WTC11 (cell line): ENCODE measurements around the gene ZNF256. TPM values are rescaled to one million over a fixed set of nuclear protein-coding genes. Genes with fewer than 3 reads are reported as not detected.
A peak's percentile ranks its signal among the peaks of the same experiment; 100 is the strongest.

ENCODE experiments used
- ATAC-seq: fragments of 200-7000 bp; cut with Tn5 transposase; 2 replicates; pipeline ENCODE4 v1.10.0; 2021; ENCODE audit warnings: mild to moderate bottlenecking, moderate library complexity
- CTCF ChIA-PET: fragments of 300-600 bp; sonication (Branson Sonifier 250); formaldehyde crosslinking; loops from one replicate; lab custom pipeline; 2021; ENCODE audit warnings: antibody characterized with exemption; lab: Charles Lee
- POLR2A ChIA-PET: fragments of 350-600 bp; sonication (Branson Sonifier 250); formaldehyde crosslinking; loops from one replicate; lab custom pipeline; 2021; ENCODE audit warnings: antibody characterized with exemption; lab: Charles Lee
- DNase-seq: peaks from one replicate; pipeline ENCODE4 v3.0.0; 2021; ENCODE audit warnings: low spot score
- H3K27ac Mint-ChIP-seq: 2 replicates; pipeline ENCODE4 v1.8.0; 2021; ENCODE audit warnings: mixed read lengths
- H3K27me3 Mint-ChIP-seq: 2 replicates; pipeline ENCODE4 v1.8.0; 2021; ENCODE audit warnings: low read depth, mild to moderate bottlenecking, moderate library complexity, mixed read lengths
- H3K36me3 Mint-ChIP-seq: 2 replicates; pipeline ENCODE4 v1.8.0; 2021; ENCODE audit warnings: mixed read lengths
- H3K4me1 Mint-ChIP-seq: 2 replicates; pipeline ENCODE4 v1.8.0; 2022; ENCODE audit warnings: mixed read lengths
- H3K4me3 Mint-ChIP-seq: 2 replicates; pipeline ENCODE4 v1.8.0; 2021; ENCODE audit warnings: mild to moderate bottlenecking, moderate library complexity, mixed read lengths
- H3K9me3 Mint-ChIP-seq: 2 replicates; pipeline ENCODE4 v1.8.0; 2021; ENCODE audit warnings: mixed read lengths
- CREB1 ChIP-seq: sonication (generic); formaldehyde crosslinking; IDR thresholded peaks from 2 replicates; pipeline ENCODE4 v1.8.0; 2023; ENCODE audit warnings: mild to moderate bottlenecking, missing genetic modification reagents
- FOXJ3 ChIP-seq: sonication (generic); formaldehyde crosslinking; IDR thresholded peaks from 2 replicates; pipeline ENCODE4 v1.9.0; 2021; ENCODE audit warnings: missing genetic modification reagents, mild to moderate bottlenecking, borderline replicate concordance
- FOXP1 ChIP-seq: sonication (generic); formaldehyde crosslinking; IDR thresholded peaks from 2 replicates; pipeline ENCODE4 v1.8.0; 2022; ENCODE audit warnings: missing genetic modification reagents, mild to moderate bottlenecking, moderate library complexity, borderline replicate concordance
- GRHL2 ChIP-seq: fragments of 250-450 bp; sonication (Bioruptor Pico); IDR thresholded peaks from 2 replicates; pipeline ENCODE4 v1.8.0; 2022; ENCODE audit warnings: mild to moderate bottlenecking, moderate library complexity; ENCODE audit not compliant: insufficient replicate concordance, severe bottlenecking
- GTF2I ChIP-seq: fragments of 250-450 bp; sonication (Bioruptor Pico); conservative IDR thresholded peaks from 2 replicates; pipeline ENCODE4 v1.4.0; 2021; ENCODE audit warnings: mild to moderate bottlenecking
- JAZF1 ChIP-seq: fragments of 250-450 bp; sonication (Bioruptor Pico); IDR thresholded peaks from 2 replicates; pipeline ENCODE4 v1.9.0; 2021; ENCODE audit warnings: moderate library complexity, mild to moderate bottlenecking, inconsistent platforms
- KAT7 ChIP-seq: sonication (generic); formaldehyde crosslinking; IDR thresholded peaks from 2 replicates; pipeline ENCODE4 v1.8.1; 2023; ENCODE audit warnings: missing genetic modification reagents, mild to moderate bottlenecking, borderline replicate concordance
- NFATC4 ChIP-seq: fragments of 250-450 bp; sonication (Bioruptor Pico); IDR thresholded peaks from 2 replicates; pipeline ENCODE4 v1.9.0; 2021; ENCODE audit warnings: mild to moderate bottlenecking
- NFE2L1 ChIP-seq: sonication (generic); formaldehyde crosslinking; IDR thresholded peaks from 2 replicates; pipeline ENCODE4 v1.8.1; 2023; ENCODE audit warnings: missing genetic modification reagents
- OVOL2 ChIP-seq: fragments of 250-450 bp; sonication (Bioruptor Pico); IDR thresholded peaks from 2 replicates; pipeline ENCODE4 v1.9.0; 2021; ENCODE audit warnings: mild to moderate bottlenecking, borderline replicate concordance
- SMAD3 ChIP-seq: sonication (generic); formaldehyde crosslinking; IDR thresholded peaks from 2 replicates; pipeline ENCODE4 v1.8.0; 2022; ENCODE audit warnings: missing genetic modification reagents, mild to moderate bottlenecking, borderline replicate concordance
- SMAD4 ChIP-seq: sonication (generic); formaldehyde crosslinking; IDR thresholded peaks from 2 replicates; pipeline ENCODE4 v1.8.0; 2022; ENCODE audit warnings: mild to moderate bottlenecking, missing genetic modification reagents
- TCF7 ChIP-seq: sonication (generic); formaldehyde crosslinking; IDR thresholded peaks from 2 replicates; pipeline ENCODE4 v1.8.0; 2022; ENCODE audit warnings: mild to moderate bottlenecking, low read depth, missing genetic modification reagents, moderate library complexity
- TEAD1 ChIP-seq: sonication (generic); formaldehyde crosslinking; IDR thresholded peaks from 2 replicates; pipeline ENCODE4 v1.8.0; 2022; ENCODE audit warnings: mild to moderate bottlenecking, missing genetic modification reagents
- TEAD4 ChIP-seq: sonication (generic); formaldehyde crosslinking; IDR thresholded peaks from 2 replicates; pipeline ENCODE4 v1.8.0; 2022; ENCODE audit warnings: mild to moderate bottlenecking, missing genetic modification reagents
- TP53 ChIP-seq: sonication (generic); formaldehyde crosslinking; IDR thresholded peaks from 2 replicates; pipeline ENCODE4 v1.8.1; 2023; ENCODE audit warnings: mild to moderate bottlenecking, missing genetic modification reagents
- ZNF232 ChIP-seq: sonication (generic); formaldehyde crosslinking; IDR thresholded peaks from 2 replicates; pipeline ENCODE4 v1.8.0; 2022; ENCODE audit warnings: mild to moderate bottlenecking, missing genetic modification reagents
- ZNF263 ChIP-seq: sonication (generic); formaldehyde crosslinking; IDR thresholded peaks from 2 replicates; pipeline ENCODE4 v1.8.1; 2022; ENCODE audit warnings: low read depth, mild to moderate bottlenecking, moderate library complexity, missing genetic modification reagents
- ZNF317 ChIP-seq: sonication (generic); formaldehyde crosslinking; IDR thresholded peaks from 2 replicates; pipeline ENCODE4 v1.8.1; 2023; ENCODE audit warnings: low read depth, mild to moderate bottlenecking, moderate library complexity, missing genetic modification reagents, borderline replicate concordance
- ZNF416 ChIP-seq: fragments of 250-450 bp; sonication (Bioruptor Pico); IDR thresholded peaks from 2 replicates; pipeline ENCODE4 v1.9.0; 2021; ENCODE audit warnings: mild to moderate bottlenecking, inconsistent platforms
- ZNF423 ChIP-seq: fragments of 250-450 bp; sonication (Bioruptor Pico); IDR thresholded peaks from 2 replicates; pipeline ENCODE4 v2.1.2; 2022; ENCODE audit warnings: mild to moderate bottlenecking, moderate library complexity
- ZNF671 ChIP-seq: fragments of 250-450 bp; sonication (Bioruptor Pico); IDR thresholded peaks from 2 replicates; pipeline ENCODE4 v1.8.0; 2021; ENCODE audit warnings: mild to moderate bottlenecking
- total RNA-seq: library from RNA; stranded (reverse); gene quantifications from 3 replicates; pipeline ENCODE4 v1.2.3, GENCODE V29; 2021
- TF ChIP-seq, protein P1 (sequence below): sonication (generic); formaldehyde crosslinking; IDR thresholded peaks from 2 replicates; pipeline ENCODE4 v1.8.1; 2023; ENCODE audit warnings: mild to moderate bottlenecking, missing genetic modification reagents
- TF ChIP-seq, protein P2 (sequence below): fragments of 250-450 bp; sonication (Bioruptor Pico); IDR thresholded peaks from 2 replicates; pipeline ENCODE4 v1.9.0; 2021; ENCODE audit warnings: mild to moderate bottlenecking
- TF ChIP-seq, protein P3 (sequence below): sonication (generic); formaldehyde crosslinking; IDR thresholded peaks from 2 replicates; pipeline ENCODE4 v1.8.0; 2023; ENCODE audit warnings: missing genetic modification reagents, mild to moderate bottlenecking, borderline replicate concordance
- TF ChIP-seq, protein P4 (sequence below): sonication (generic); formaldehyde crosslinking; conservative IDR thresholded peaks from 2 replicates; pipeline ENCODE4 v1.8.1; 2023; ENCODE audit warnings: mild to moderate bottlenecking, low read depth, missing genetic modification reagents, moderate library complexity
- TF ChIP-seq, protein P5 (sequence below): fragments of 250-450 bp; sonication (Bioruptor Pico); IDR thresholded peaks from 2 replicates; pipeline ENCODE4 v1.8.0; 2021; ENCODE audit warnings: mild to moderate bottlenecking

ZNF256 gene
- total RNA-seq, 1 experiment from 2014 or later: 17.9 TPM

DNA sequence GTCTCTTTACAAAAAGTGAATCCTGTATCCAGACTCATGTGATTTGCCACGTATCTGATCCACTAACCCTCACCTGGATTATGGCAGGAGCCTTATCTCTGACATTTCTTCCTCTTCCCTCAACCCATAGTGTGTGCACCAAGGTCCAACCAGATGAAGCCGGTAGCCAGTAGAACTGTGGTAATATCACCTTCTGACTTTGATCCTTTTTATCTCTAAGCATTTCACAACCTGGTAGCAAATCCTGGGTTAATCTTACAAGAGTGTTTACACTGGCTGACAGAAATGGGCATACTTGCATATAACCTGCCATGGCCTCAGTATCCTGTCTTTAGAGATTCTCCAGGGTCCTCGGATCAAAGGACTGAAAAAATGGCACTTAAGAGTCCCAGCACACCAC is 33.0 kb downstream of the ZNF256 start:
- no peak for ATAC-seq
- Mint-ChIP-seq H3K27ac (no peak overlapping the region), H3K9me3 (no peaks in the 10 kb centered on the region), H3K36me3 (peaks cover 41% of the 10 kb centered on the region), H3K4me1 (peaks cover 15% of the 10 kb centered on the region), H3K27me3 (no peaks in the 10 kb centered on the region), H3K4me3 (peak overlapping the region; percentile 93)
- DNase-seq: no peak
- TF ChIP-seq OVOL2 (CRISPR knock-in tag): no peak
- TF ChIP-seq ZNF416: no peak
- no peak for TF ChIP-seq TCF7 (CRISPR knock-in tag)
- no peak for TF ChIP-seq CREB1 (CRISPR knock-in tag)
- TF ChIP-seq, protein P1, sequence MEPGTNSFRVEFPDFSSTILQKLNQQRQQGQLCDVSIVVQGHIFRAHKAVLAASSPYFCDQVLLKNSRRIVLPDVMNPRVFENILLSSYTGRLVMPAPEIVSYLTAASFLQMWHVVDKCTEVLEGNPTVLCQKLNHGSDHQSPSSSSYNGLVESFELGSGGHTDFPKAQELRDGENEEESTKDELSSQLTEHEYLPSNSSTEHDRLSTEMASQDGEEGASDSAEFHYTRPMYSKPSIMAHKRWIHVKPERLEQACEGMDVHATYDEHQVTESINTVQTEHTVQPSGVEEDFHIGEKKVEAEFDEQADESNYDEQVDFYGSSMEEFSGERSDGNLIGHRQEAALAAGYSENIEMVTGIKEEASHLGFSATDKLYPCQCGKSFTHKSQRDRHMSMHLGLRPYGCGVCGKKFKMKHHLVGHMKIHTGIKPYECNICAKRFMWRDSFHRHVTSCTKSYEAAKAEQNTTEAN: no peak
- no peak for TF ChIP-seq TEAD4 (CRISPR knock-in tag)
- TF ChIP-seq GRHL2 (CRISPR knock-in tag): no peak
- no peak for TF ChIP-seq ZNF263
- no peak for TF ChIP-seq NFATC4
- TF ChIP-seq, protein P2, sequence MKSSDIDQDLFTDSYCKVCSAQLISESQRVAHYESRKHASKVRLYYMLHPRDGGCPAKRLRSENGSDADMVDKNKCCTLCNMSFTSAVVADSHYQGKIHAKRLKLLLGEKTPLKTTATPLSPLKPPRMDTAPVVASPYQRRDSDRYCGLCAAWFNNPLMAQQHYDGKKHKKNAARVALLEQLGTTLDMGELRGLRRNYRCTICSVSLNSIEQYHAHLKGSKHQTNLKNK: no peak
- no peak for TF ChIP-seq SMAD3 (CRISPR knock-in tag)
- TF ChIP-seq, protein P3, sequence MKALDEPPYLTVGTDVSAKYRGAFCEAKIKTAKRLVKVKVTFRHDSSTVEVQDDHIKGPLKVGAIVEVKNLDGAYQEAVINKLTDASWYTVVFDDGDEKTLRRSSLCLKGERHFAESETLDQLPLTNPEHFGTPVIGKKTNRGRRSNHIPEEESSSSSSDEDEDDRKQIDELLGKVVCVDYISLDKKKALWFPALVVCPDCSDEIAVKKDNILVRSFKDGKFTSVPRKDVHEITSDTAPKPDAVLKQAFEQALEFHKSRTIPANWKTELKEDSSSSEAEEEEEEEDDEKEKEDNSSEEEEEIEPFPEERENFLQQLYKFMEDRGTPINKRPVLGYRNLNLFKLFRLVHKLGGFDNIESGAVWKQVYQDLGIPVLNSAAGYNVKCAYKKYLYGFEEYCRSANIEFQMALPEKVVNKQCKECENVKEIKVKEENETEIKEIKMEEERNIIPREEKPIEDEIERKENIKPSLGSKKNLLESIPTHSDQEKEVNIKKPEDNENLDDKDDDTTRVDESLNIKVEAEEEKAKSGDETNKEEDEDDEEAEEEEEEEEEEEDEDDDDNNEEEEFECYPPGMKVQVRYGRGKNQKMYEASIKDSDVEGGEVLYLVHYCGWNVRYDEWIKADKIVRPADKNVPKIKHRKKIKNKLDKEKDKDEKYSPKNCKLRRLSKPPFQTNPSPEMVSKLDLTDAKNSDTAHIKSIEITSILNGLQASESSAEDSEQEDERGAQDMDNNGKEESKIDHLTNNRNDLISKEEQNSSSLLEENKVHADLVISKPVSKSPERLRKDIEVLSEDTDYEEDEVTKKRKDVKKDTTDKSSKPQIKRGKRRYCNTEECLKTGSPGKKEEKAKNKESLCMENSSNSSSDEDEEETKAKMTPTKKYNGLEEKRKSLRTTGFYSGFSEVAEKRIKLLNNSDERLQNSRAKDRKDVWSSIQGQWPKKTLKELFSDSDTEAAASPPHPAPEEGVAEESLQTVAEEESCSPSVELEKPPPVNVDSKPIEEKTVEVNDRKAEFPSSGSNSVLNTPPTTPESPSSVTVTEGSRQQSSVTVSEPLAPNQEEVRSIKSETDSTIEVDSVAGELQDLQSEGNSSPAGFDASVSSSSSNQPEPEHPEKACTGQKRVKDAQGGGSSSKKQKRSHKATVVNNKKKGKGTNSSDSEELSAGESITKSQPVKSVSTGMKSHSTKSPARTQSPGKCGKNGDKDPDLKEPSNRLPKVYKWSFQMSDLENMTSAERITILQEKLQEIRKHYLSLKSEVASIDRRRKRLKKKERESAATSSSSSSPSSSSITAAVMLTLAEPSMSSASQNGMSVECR (CRISPR knock-in tag): no peak
- no peak for TF ChIP-seq FOXJ3 (CRISPR knock-in tag)
- TF ChIP-seq, protein P4, sequence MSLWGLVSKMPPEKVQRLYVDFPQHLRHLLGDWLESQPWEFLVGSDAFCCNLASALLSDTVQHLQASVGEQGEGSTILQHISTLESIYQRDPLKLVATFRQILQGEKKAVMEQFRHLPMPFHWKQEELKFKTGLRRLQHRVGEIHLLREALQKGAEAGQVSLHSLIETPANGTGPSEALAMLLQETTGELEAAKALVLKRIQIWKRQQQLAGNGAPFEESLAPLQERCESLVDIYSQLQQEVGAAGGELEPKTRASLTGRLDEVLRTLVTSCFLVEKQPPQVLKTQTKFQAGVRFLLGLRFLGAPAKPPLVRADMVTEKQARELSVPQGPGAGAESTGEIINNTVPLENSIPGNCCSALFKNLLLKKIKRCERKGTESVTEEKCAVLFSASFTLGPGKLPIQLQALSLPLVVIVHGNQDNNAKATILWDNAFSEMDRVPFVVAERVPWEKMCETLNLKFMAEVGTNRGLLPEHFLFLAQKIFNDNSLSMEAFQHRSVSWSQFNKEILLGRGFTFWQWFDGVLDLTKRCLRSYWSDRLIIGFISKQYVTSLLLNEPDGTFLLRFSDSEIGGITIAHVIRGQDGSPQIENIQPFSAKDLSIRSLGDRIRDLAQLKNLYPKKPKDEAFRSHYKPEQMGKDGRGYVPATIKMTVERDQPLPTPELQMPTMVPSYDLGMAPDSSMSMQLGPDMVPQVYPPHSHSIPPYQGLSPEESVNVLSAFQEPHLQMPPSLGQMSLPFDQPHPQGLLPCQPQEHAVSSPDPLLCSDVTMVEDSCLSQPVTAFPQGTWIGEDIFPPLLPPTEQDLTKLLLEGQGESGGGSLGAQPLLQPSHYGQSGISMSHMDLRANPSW (CRISPR knock-in tag): no peak
- no peak for TF ChIP-seq JAZF1
- TF ChIP-seq, protein P5, sequence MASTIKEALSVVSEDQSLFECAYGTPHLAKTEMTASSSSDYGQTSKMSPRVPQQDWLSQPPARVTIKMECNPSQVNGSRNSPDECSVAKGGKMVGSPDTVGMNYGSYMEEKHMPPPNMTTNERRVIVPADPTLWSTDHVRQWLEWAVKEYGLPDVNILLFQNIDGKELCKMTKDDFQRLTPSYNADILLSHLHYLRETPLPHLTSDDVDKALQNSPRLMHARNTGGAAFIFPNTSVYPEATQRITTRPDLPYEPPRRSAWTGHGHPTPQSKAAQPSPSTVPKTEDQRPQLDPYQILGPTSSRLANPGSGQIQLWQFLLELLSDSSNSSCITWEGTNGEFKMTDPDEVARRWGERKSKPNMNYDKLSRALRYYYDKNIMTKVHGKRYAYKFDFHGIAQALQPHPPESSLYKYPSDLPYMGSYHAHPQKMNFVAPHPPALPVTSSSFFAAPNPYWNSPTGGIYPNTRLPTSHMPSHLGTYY (CRISPR knock-in tag): no peak
- CTCF ChIA-PET: no interaction called here
- POLR2A ChIA-PET: interaction anchor here (1.4 kb wide), 1 partner anchor 21 kb away, joined by 3 read pairs; the partner anchor contains the start of gene ZNF418

DNA sequence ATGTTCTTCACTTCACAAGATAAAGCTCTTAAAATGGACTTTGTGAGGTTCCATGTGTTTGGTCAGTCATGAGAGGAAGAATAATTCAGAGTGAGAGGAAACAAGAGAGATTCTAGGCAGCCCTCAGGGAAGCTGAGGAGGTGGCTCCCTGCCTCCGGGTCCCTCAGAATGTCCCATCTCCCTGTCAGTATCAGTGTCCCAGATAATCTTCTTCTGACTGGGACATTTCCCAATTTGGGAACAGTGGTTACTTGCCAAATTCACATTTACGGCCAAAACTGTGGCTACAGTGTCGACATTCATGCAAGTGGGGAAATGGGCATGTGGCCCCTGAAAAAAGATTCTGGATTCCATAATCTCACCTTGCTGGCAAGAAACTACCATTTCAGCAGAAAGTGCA is 40.1 kb downstream of the ZNF256 start:
- Mint-ChIP-seq H3K36me3 (peaks cover 40% of the 10 kb centered on the region), H3K4me3 (no peak overlapping the region), H3K4me1 (peaks cover 3% of the 10 kb centered on the region), H3K27ac (no peak overlapping the region), H3K27me3 (no peaks in the 10 kb centered on the region), H3K9me3 (no peaks in the 10 kb centered on the region)
- CTCF ChIA-PET: no interaction called here
- POLR2A ChIA-PET: no interaction called here
- ATAC-seq (no peak), DNase-seq (no peak)
- TF ChIP-seq NFATC4 (no peak), CREB1 (CRISPR knock-in tag) (no peak), ZNF232 (CRISPR knock-in tag) (no peak), TEAD1 (CRISPR knock-in tag) (no peak), TCF7 (CRISPR knock-in tag) (no peak), NFE2L1 (CRISPR knock-in tag) (no peak), ZNF671 (CRISPR knock-in tag) (no peak), FOXP1 (CRISPR knock-in tag) (no peak), GTF2I (CRISPR knock-in tag) (no peak), ZNF423 (CRISPR knock-in tag) (no peak), KAT7 (CRISPR knock-in tag) (no peak), ZNF317 (CRISPR knock-in tag) (no peak), SMAD4 (CRISPR knock-in tag) (no peak), TP53 (CRISPR knock-in tag) (no peak)
- TF ChIP-seq, protein P5 (CRISPR knock-in tag): no peak
